Measurements from ENCODE around the gene RNGTT.

The RNGTT gene

GRCh38 chr6:88963139-88964090 is at the start of gene RNGTT:
Gene RNGTT, minus strand, starts transcription at chr6:88963618. Its CDS starts 209 bp downstream, at chr6:88963409.
- in situ Hi-C loops (cut with MboI; ENCODE audit: low sequenced_read_pairs, unreplicated experiment) = no loop called here
- peak; percentile 99 for DNase-seq (ENCODE audit: low spot score)
- no peak for TF ChIP-seq CTCF (IDR thresholded peaks at IDR 0.05; ENCODE audit: borderline replicate concordance, control extremely low read depth, extremely low read depth, insufficient read depth, missing control alignments)

GRCh38 chr6:89011436-89011835 is 48.0 kb upstream of the RNGTT start:
- in situ Hi-C loops (cut with MboI; ENCODE audit: low sequenced_read_pairs, unreplicated experiment) = no loop called here
- DNase-seq (ENCODE audit: low spot score) = no peak
- TF ChIP-seq CTCF (IDR thresholded peaks at IDR 0.05; ENCODE audit: borderline replicate concordance, control extremely low read depth, extremely low read depth, insufficient read depth, missing control alignments) = no peak

- DNase-seq (ENCODE audit: low spot score) = no peak
- in situ Hi-C loops (cut with MboI; ENCODE audit: low sequenced_read_pairs, unreplicated experiment) = no loop called here
- no peak for TF ChIP-seq CTCF (IDR thresholded peaks at IDR 0.05; ENCODE audit: borderline replicate concordance, control extremely low read depth, extremely low read depth, insufficient read depth, missing control alignments)
These were observed 47.4 kb upstream of the RNGTT start for GRCh38 chr6:89010825-89011224.

GRCh38 chr6:89009624-89010059 is 46.2 kb upstream of the RNGTT start:
- no peak for TF ChIP-seq CTCF (IDR thresholded peaks at IDR 0.05; ENCODE audit: borderline replicate concordance, control extremely low read depth, extremely low read depth, insufficient read depth, missing control alignments)
- in situ Hi-C loops (cut with MboI; ENCODE audit: low sequenced_read_pairs, unreplicated experiment) = no loop called here
- no peak for DNase-seq (ENCODE audit: low spot score)

- in situ Hi-C loops (cut with MboI; ENCODE audit: low sequenced_read_pairs, unreplicated experiment) = no loop called here
- DNase-seq (ENCODE audit: low spot score) = no peak
- TF ChIP-seq CTCF (IDR thresholded peaks at IDR 0.05; ENCODE audit: borderline replicate concordance, control extremely low read depth, extremely low read depth, insufficient read depth, missing control alignments) = no peak
These were observed 45.5 kb upstream of the RNGTT start for GRCh38 chr6:89008815-89009374.

GRCh38 chr6:89008001-89008814 is 44.8 kb upstream of the RNGTT start:
- no peak for DNase-seq (ENCODE audit: low spot score)
- in situ Hi-C loops (cut with MboI; ENCODE audit: low sequenced_read_pairs, unreplicated experiment) = no loop called here
- TF ChIP-seq CTCF (IDR thresholded peaks at IDR 0.05; ENCODE audit: borderline replicate concordance, control extremely low read depth, extremely low read depth, insufficient read depth, missing control alignments) = no peak

Data from GM13976 (cell line).